Fibroblast of mammary gland (primary cell): Measurements from ENCODE around the gene CHCHD4.

Experiments
- DNase-seq: peaks from one replicate; pipeline ENCODE4 v3.0.0-alpha.2; 2010; ENCODE audit warnings: low read depth
- H3K4me3 ChIP-seq: 2 replicates; pipeline ENCODE4 v1.5.1; 2011; ENCODE audit warnings: low read depth, mild to moderate bottlenecking, low read length, moderate library complexity; ENCODE audit not compliant: control insufficient read depth
- TF ChIP-seq, protein P1 (sequence below): conservative IDR thresholded peaks from 2 replicates; pipeline ENCODE4 v1.5.1; 2011; ENCODE audit warnings: low read depth, low read length, inconsistent platforms; ENCODE audit not compliant: control insufficient read depth, insufficient read depth

Gene CHCHD4

DNA sequence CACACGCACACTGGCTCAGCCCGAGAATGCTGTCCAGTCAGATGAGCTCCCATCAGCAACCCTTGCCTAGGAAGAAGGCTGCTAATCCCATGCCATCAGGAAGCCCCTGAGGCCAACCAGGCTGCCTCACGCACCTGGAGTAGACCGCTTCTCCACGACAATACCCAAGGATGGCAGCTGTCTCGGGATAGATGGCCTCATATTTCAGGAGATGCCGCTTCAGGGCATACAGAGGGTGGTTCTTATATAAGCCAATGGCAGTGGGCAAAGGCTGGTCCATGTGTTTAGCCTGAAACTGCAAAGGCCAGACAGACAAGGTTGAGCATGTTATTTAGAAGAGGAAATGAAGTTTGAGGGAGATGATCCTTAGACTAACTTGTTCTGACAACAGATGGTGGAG lies 31.5 kb upstream of the CHCHD4 start:
- DNase-seq = no peak
- no peak overlapping the region for H3K4me3 ChIP-seq
- TF ChIP-seq, protein P1, sequence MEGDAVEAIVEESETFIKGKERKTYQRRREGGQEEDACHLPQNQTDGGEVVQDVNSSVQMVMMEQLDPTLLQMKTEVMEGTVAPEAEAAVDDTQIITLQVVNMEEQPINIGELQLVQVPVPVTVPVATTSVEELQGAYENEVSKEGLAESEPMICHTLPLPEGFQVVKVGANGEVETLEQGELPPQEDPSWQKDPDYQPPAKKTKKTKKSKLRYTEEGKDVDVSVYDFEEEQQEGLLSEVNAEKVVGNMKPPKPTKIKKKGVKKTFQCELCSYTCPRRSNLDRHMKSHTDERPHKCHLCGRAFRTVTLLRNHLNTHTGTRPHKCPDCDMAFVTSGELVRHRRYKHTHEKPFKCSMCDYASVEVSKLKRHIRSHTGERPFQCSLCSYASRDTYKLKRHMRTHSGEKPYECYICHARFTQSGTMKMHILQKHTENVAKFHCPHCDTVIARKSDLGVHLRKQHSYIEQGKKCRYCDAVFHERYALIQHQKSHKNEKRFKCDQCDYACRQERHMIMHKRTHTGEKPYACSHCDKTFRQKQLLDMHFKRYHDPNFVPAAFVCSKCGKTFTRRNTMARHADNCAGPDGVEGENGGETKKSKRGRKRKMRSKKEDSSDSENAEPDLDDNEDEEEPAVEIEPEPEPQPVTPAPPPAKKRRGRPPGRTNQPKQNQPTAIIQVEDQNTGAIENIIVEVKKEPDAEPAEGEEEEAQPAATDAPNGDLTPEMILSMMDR = no peak

DNA sequence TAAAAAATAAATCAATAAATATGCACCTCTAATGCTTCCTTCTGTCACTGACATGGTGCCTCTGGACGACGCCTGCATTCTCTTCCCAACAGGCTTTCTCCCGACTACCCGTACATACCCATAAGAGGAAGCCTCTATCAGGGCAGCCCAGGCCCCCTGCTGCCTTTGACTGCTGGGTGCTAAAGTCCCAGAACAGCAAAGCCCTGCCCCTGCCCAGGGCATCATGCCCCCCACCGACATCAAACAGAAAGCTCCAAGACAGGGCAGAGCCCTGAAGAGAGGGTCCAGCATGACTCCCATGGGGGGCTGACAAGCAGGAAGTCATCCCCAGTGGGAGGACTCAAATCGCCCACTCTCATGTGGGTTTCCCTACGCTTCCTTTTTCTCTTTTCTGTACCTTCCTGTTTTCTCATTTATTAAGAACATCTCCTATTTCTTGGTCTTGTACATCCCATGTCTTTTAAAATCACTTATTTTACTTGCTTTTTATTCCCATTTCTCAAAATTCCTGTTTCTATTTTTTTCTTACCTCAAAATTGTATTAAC lies 30.3 kb upstream of the CHCHD4 start:
- DNase-seq = no peak
- TF ChIP-seq, protein P1 = no peak
- H3K4me3 ChIP-seq = no peak overlapping the region

DNA sequence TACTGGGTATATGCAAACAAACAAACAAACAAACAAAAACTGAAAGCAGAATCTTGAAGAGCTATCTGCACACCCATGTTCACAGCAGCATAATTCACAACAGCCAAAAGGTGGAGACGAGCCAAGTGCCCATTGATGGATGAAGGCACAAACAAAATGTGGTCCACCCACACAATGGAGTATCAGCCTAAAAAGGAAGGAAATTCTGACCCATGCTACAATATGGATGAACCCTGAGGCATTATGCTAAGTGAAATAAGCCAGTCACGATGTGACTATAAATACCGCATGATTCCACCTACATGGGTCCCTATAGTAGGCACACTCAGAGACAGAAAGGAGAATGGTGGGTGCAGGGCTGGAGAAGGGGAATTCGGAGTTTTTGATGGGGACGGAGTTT lies 29.6 kb upstream of the CHCHD4 start:
- H3K4me3 ChIP-seq = no peak overlapping the region
- TF ChIP-seq, protein P1 = no peak
- no peak for DNase-seq

DNA sequence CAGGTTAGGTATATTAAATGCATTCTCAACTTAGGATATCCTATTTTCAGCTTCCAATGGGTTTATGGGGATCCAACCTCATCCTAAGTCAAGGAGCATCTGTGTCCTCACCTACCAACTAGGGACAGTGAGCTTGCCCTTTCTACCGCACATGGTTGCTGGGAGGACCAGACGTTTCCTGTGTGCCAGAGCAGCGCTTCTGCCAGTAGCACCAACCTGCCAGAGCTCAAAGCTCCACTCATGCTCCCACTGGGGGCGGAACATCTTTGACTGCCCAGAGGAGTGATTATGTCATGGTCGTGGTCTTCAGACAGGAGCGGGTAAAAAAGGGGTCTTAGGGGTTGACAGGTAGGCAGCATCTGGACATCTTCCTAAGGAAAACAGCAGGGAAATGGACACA lies 29.0 kb upstream of the CHCHD4 start:
- DNase-seq = no peak
- TF ChIP-seq, protein P1 = no peak
- H3K4me3 ChIP-seq = no peak overlapping the region

DNA sequence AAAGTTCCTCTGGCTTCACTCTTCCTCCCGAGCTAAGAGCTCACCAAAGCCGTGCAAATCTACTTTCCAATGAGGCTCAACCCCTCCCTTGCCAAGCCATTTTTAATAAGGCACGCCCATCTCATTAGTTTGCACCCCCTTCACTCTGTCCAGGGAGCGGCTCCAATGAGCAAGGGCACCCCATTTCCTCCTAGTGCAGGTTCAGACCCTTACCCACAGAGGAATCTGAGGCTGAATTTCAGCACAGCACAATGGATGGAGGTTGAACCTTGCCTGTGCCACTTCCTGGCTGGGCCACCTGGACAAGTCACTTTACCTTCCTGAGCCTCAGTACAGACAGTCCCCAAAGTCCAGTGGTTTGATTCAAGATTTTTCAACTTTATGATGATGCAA lies 28.3 kb upstream of the CHCHD4 start:
- TF ChIP-seq, protein P1 = no peak
- no peak overlapping the region for H3K4me3 ChIP-seq
- DNase-seq = no peak

DNA sequence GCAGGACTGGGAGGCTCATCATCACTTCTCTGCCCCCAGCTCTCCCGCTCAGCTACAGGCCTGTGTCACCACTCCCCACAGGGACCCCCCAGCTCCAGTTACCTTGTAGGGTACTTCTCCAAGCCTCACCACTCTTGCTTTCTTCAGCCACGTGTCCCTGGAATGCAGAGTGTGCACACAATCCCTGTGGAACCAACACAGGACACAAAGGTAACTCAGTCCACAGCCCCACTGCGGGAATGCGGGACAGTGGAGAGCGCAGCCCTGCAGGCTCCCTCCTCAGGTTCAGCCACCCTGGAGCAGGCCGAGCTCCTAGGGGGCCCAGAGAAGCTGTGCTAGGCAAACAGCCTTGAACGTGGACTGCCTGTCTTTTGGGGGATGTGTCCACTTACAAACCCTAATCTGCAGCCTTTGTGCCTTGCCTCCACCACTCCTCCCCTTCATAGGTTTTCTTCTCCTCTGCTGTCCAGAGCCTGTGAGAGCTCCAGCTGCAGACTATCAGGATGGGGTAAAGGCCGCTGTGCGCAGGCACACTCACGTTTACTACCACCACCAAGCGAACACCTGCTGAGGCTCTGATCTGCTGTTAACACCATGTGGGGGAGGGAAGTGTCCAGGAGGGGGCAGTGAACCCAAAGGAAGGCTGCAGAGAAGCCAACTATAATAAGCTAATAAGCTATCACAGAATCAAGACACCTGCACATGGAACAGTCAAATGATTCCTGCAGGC lies 27.7 kb upstream of the CHCHD4 start:
- no peak for DNase-seq
- no peak overlapping the region for H3K4me3 ChIP-seq
- TF ChIP-seq, protein P1 = peak; percentile 29

DNA sequence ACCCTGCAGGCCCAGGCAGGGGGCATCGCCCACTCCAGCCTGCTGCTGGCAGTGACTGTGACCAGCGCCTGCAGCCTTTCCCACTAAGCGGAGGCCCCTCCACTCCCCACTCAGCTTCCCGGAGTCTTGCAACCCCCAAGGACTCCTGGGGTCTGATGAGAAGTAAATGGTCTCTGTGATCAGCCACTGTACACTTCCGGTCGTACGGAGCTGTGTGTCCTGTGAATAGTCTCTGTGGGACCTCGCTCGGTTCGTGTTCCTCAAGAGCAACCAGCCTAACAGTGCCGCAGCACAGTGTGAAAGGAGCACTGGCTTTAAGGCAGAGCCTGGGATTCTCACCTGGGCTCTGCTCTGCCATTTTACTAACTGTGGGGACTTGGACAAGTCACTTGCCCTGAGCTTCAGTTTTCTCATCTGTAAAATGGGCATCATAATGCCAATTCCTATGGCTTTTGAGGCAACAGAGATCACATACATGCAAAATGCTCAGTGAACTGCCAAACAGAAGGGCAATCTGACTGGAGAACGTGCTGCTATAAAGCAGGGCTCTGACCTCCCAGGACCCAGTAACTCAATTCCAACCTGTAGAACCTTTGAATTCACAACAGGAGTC lies 26.9 kb upstream of the CHCHD4 start:
- H3K4me3 ChIP-seq = no peak overlapping the region
- no peak for DNase-seq
- TF ChIP-seq, protein P1 = no peak
